ENCODE measurements around the gene TLE5. TPM values are rescaled to one million over a fixed set of nuclear protein-coding genes. Genes with fewer than 3 reads are reported as not detected.

The TLE5 gene
- polyA plus RNA-seq, 4 donors: 445 to 526 (median 488) TPM

DNA sequence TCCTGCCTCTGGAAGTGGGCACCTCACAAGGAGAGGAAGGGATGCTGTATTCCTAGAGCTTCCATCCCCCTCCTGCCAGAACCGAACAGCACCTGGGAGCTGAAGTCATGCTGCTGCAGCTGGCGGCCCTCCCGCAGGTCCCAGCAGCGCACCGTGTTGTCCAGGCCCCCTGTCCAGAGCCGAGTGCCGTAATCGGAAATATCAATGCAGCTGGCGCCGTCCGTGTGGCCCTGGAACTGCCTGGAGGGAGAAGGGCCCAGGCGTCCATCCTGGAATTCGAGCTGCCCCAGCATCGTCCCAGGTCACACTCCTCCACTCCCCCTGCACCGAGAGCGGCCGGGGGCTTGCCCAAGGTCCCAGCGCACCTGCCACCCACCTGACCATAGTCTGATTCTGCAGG lies 57.0 kb downstream of the TLE5 start:
- DNase-seq (ENCODE audit: low read depth in 4 of 4, low spot score in 3 of 4): no peak

DNA sequence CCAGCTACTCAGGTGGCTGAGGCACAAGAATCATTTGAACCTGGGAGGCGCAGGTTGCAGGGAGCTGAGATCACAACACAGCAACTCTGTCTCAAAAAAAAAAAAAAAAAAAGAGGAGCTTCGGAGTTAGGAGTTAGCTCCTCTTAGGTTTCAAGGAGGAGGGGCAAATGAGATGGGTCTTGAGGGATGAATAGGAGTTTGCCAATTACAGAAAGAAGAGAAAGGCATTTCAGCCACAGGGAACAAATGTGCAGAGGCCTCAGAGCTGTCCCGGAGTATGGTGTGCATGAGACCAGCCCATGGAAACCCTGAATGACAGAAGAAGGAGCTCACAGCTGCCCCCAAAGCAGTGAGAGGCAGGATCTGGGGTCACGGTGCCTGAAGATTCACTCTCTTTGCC lies 57.8 kb downstream of the TLE5 start:
- no peak for DNase-seq (ENCODE audit: low read depth in 4 of 4, low spot score in 3 of 4)

- DNase-seq (ENCODE audit: low read depth in 4 of 4, low spot score in 3 of 4): no peak
Observed at GRCh38 chr19:3003046-3003445, 59.2 kb downstream of the TLE5 start.

Other genes starting within 250 kb of the TLE5 start
- gene ZNF554, start 242.6 kb downstream of the TLE5 start, polyA plus RNA-seq (ENCODE audit: insufficient read length in 4 of 4): 10 to 100 TPM in 1 of 4 donors, 1 to 10 TPM in 3; 8.8 to 10.2 (median 9.3) TPM
- 10 to 100 TPM; 12.1 to 16.4 (median 13.9) TPM for gene ZNF555, start 221.0 kb downstream of the TLE5 start, polyA plus RNA-seq (ENCODE audit: insufficient read length in 4 of 4)
- gene ZNF556, start 195.2 kb downstream of the TLE5 start, polyA plus RNA-seq (ENCODE audit: insufficient read length in 4 of 4): 1 to 10 TPM in 1 of 4 donors, under 1 TPM in 3; 0.82 to 1.4 (median 0.94) TPM
- gene ZNF57, start 161.6 kb downstream of the TLE5 start, polyA plus RNA-seq (ENCODE audit: insufficient read length in 4 of 4): 1 to 10 TPM; 6.3 to 10.0 (median 7.7) TPM
- gene ZNF77, start 117.5 kb downstream of the TLE5 start, polyA plus RNA-seq (ENCODE audit: insufficient read length in 4 of 4): 1 to 10 TPM; 6.8 to 8.7 (median 7.9) TPM
- gene TLE6, start 84.9 kb downstream of the TLE5 start, polyA plus RNA-seq (ENCODE audit: insufficient read length in 4 of 4): 10 to 100 TPM in 1 of 4 donors, 1 to 10 TPM in 3; 7.3 to 11.0 (median 8.0) TPM
- 10 to 100 TPM; 35.5 to 44.0 (median 39.0) TPM for gene TLE2, start 33.2 kb downstream of the TLE5 start, polyA plus RNA-seq (ENCODE audit: insufficient read length in 4 of 4)
- 10 to 100 TPM; 56.3 to 65.5 (median 59.3) TPM for gene GNA11, start 31.9 kb upstream of the TLE5 start, polyA plus RNA-seq (ENCODE audit: insufficient read length in 4 of 4)
- 1 to 10 TPM in 2 of 4 donors, under 1 TPM in 2; 0.70 to 1.2 (median 1.0) TPM for gene GNA15, start 73.5 kb upstream of the TLE5 start, polyA plus RNA-seq (ENCODE audit: insufficient read length in 4 of 4)
- under 1 TPM; 0.17 to 0.60 (median 0.31) TPM for gene S1PR4, start 116.3 kb upstream of the TLE5 start, polyA plus RNA-seq (ENCODE audit: insufficient read length in 4 of 4)
- 10 to 100 TPM; 32.0 to 51.7 (median 35.2) TPM for gene NCLN, start 123.4 kb upstream of the TLE5 start, polyA plus RNA-seq (ENCODE audit: insufficient read length in 4 of 4)
- gene CELF5, start 162.2 kb upstream of the TLE5 start, polyA plus RNA-seq (ENCODE audit: insufficient read length in 4 of 4): 1 to 10 TPM in 1 of 4 donors, under 1 TPM in 3; 0.51 to 2.0 (median 0.75) TPM

Data from right renal pelvis (tissue), 4 donors.